Sigmoid colon (tissue), 4 donors: ENCODE results near the gene KCNAB2.

Source experiments
- EP300 ChIP-seq, 4 donors: sonication (generic); formaldehyde crosslinking; IDR thresholded peaks; one replicate each; pipeline ENCODE4 v1.6.1; 2017; ENCODE audit warnings: antibody characterized with exemption in 4 of 4
- TF ChIP-seq, protein P1 (sequence below), 4 experiments: fragments of 450-650 bp in 3 of 4; fragments of 200-600 bp in 1 of 4; IDR thresholded peaks; one replicate each; pipeline ENCODE4 v1.5.1; 2016 to 2019; ENCODE audit warnings: antibody characterized with exemption in 4 of 4, mild to moderate bottlenecking in 3 of 4, moderate library complexity in 2 of 4

DNA sequence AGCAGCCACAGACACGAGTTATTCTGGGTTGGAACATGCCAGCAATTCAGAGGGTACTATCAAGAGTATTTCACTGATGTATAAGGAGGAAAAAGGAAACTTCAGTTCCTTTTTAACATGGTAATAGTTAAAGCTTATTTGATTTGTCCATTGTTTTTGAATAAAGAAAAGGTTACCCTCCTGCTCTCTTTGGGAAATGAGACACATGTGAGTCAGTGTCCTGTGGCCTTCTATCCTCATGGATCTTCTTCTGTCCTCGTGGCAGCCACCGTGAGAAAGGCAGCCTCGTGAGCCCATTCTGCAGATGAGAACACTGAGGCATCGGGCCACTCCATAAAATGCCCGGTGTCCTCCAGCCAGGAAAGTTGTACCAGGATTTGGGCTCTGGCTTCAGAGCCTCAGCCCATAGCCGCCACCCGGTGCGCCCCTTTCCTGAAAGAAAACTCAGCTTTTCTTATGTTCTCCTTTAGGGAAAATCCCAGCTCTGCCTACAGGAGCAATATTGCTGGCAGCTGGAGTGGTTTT, 24.8 kb downstream of the KCNAB2 start:
- TF ChIP-seq EP300 (IDR thresholded peaks at IDR 0.05) = no peak
- TF ChIP-seq, protein P1, sequence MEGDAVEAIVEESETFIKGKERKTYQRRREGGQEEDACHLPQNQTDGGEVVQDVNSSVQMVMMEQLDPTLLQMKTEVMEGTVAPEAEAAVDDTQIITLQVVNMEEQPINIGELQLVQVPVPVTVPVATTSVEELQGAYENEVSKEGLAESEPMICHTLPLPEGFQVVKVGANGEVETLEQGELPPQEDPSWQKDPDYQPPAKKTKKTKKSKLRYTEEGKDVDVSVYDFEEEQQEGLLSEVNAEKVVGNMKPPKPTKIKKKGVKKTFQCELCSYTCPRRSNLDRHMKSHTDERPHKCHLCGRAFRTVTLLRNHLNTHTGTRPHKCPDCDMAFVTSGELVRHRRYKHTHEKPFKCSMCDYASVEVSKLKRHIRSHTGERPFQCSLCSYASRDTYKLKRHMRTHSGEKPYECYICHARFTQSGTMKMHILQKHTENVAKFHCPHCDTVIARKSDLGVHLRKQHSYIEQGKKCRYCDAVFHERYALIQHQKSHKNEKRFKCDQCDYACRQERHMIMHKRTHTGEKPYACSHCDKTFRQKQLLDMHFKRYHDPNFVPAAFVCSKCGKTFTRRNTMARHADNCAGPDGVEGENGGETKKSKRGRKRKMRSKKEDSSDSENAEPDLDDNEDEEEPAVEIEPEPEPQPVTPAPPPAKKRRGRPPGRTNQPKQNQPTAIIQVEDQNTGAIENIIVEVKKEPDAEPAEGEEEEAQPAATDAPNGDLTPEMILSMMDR (IDR thresholded peaks at IDR 0.05) = no peak
